Bronchial epithelial cell (primary cell): ENCODE measurements around the gene ZNF587. TPM values are rescaled to one million over a fixed set of nuclear protein-coding genes. Genes with fewer than 3 reads are reported as not detected.
"Not testable (repeated sequence)": the region's sequence is repeated elsewhere in the genome, so short reads cannot be mapped to it uniquely, and the experiment has no call there.

ENCODE experiments used
- DNase-seq: peaks from one replicate; pipeline ENCODE4 v3.0.0-alpha.2; 2010; ENCODE audit warnings: low read depth
- FAIRE-seq: peaks from 2 replicates; lab custom pipeline; 2011; peaks lifted over from hg19 to GRCh38; lab: Jason Lieb, UNC
- H3K27me3 ChIP-seq: 2 replicates; pipeline ENCODE4 v1.5.1; 2011; ENCODE audit warnings: low read length; ENCODE audit not compliant: control insufficient read depth, insufficient read depth
- H3K36me3 ChIP-seq: 2 replicates; pipeline ENCODE4 v1.5.1; 2011; ENCODE audit warnings: low read length; ENCODE audit not compliant: control insufficient read depth, insufficient read depth
- H3K4me3 ChIP-seq: 2 replicates; pipeline ENCODE4 v1.5.1; 2011; ENCODE audit warnings: mild to moderate bottlenecking, low read depth, low read length, control low read depth
- total RNA-seq: library from RNA; depleted of rRNA; stranded (reverse); fragments of >200 nt; gene quantifications from 2 replicates; pipeline ENCODE4 v1.2.1, GENCODE V29; 2014
- TF ChIP-seq, protein P1 (sequence below): IDR thresholded peaks from 2 replicates; pipeline ENCODE4 v1.5.1; 2011; ENCODE audit warnings: mild to moderate bottlenecking, moderate library complexity, low read length, control low read depth, inconsistent platforms; ENCODE audit not compliant: insufficient read depth, severe bottlenecking

The ZNF587 gene
- total RNA-seq, 1 donor from 2014 or later: 19.5 TPM

- FAIRE-seq (no peak), DNase-seq (no peak)
- TF ChIP-seq, protein P1, sequence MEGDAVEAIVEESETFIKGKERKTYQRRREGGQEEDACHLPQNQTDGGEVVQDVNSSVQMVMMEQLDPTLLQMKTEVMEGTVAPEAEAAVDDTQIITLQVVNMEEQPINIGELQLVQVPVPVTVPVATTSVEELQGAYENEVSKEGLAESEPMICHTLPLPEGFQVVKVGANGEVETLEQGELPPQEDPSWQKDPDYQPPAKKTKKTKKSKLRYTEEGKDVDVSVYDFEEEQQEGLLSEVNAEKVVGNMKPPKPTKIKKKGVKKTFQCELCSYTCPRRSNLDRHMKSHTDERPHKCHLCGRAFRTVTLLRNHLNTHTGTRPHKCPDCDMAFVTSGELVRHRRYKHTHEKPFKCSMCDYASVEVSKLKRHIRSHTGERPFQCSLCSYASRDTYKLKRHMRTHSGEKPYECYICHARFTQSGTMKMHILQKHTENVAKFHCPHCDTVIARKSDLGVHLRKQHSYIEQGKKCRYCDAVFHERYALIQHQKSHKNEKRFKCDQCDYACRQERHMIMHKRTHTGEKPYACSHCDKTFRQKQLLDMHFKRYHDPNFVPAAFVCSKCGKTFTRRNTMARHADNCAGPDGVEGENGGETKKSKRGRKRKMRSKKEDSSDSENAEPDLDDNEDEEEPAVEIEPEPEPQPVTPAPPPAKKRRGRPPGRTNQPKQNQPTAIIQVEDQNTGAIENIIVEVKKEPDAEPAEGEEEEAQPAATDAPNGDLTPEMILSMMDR: no peak
- H3K4me3 ChIP-seq: no peak overlapping the region
- H3K36me3 ChIP-seq: peaks cover 4% of the 10 kb centered on the region
- H3K27me3 ChIP-seq: no peaks in the 10 kb centered on the region
These were observed 22.8 kb downstream of the ZNF587 start for GRCh38 chr19:57872450-57872849.

DNA sequence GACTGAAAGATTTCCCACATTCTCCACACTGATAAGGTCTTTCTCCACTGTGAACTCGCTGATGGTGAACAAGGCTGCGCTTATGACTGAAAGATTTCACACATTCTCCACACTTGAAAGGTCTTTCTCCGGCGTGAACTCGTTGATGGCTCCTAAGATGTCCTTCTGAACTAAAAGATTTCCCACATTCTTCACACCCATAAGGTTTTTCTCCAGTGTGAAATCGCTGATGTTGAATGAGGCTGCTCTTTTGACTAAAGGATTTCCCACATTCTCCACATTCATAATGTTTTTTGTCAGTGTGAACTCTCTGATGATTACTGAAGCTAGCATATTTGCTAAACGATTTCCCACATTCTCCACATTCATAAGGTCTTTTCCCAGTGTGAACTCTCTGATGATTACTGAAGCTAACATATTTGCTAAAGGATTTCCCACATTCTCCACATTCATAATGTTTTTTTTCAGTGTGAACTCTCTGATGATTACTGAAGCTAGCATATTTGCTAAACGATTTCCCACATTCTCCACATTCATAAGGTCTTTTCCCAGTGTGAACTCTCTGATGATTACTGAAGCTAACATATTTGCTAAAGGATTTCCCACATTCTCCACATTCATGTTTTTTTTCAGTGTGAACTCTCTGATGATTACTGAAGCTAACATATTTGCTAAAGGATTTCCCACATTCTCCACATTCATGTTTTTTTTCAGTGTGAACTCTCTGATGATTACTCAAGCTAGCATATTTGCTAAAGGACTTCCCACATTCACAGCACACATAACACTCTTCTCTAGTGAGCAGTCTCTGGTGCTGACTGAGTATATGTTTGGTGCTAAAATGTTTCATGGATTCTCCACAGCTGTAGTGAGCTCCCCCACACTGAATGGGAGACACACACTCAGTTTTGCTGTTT, 24.5 kb downstream of the ZNF587 start:
- not testable (repeated sequence) for H3K4me3 ChIP-seq, H3K27me3 ChIP-seq, H3K36me3 ChIP-seq, DNase-seq, FAIRE-seq

DNA sequence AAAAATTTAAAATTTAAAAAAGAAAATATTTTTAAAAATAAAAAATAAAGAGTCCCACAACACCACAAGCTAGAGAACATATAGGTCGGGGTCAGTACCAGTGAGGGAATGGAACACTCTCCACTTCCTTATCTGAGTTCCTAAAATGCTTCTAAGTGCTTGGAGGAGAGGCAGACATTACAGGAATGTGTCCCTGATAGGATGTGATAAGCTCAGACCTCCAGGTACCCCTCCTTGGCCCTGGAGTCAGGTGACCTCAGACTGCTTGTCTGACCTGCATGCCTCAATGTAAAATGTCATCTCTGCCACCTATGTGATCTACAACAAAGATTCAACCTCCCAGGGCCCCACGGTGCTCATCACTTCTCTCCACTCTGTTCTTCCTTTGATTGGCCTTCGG, 36.4 kb downstream of the ZNF587 start:
- DNase-seq (no peak), FAIRE-seq (no peak)
- TF ChIP-seq, protein P1: no peak
- no peak overlapping the region for H3K4me3 ChIP-seq
- H3K36me3 ChIP-seq: peaks cover 2% of the 10 kb centered on the region
- no peaks in the 10 kb centered on the region for H3K27me3 ChIP-seq

- TF ChIP-seq, protein P1: no peak
- DNase-seq (peak; percentile 18), FAIRE-seq (no peak)
- Histone ChIP-seq H3K27me3 (no peaks in the 10 kb centered on the region), H3K4me3 (peak overlapping the region; percentile 83), H3K36me3 (peaks cover 2% of the 10 kb centered on the region)
These were observed 37.7 kb downstream of the ZNF587 start for GRCh38 chr19:57887195-57887941.

DNA sequence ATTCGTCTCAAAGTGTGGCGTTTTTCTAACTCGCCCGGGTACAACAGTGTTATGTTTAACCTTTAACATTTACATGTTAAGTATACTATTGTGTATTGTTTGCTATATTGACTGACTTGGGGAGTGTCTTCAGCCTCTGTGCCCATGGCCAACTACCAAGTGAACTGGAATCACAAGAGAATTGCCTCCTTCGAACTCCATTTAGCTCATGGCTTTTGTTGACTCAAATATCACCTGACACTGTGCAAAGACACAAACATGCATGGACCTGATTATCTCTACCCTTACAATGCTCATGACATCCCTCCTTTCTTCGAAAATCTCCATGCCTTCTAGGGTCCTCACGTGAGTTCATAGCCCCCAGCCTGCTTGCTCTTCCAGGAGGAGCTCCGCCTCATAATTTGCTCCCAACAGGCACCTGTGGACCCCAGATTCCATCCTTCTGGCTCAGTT, 38.5 kb downstream of the ZNF587 start:
- H3K27me3 ChIP-seq: no peaks in the 10 kb centered on the region
- TF ChIP-seq, protein P1: no peak
- peak overlapping the region; percentile 83 for H3K4me3 ChIP-seq
- no peak for FAIRE-seq
- peaks cover 2% of the 10 kb centered on the region for H3K36me3 ChIP-seq
- peak; percentile 54 for DNase-seq
